Heart left ventricle (tissue), 16 donors: ENCODE results near the gene SEMA6A. TPM values are rescaled to one million over a fixed set of nuclear protein-coding genes. Genes with fewer than 3 reads are reported as not detected.

Experiments used
- ATAC-seq, 4 donors: fragments of 200-7000 bp; cut with Tn5 transposase; one replicate each; pipeline ENCODE4 v1.9.1; 2020 to 2022; ENCODE audit warnings: moderate library complexity in 4 of 4, mild to moderate bottlenecking in 3 of 4, moderate number of reproducible peaks in 1 of 4
- DNase-seq, 5 donors: peaks; one replicate each; pipeline ENCODE4 v3.0.0-alpha.2; 2020
- H3K27ac ChIP-seq, 12 donors: fragments of 200-600 bp; sonication (generic) in 4 of 12; one replicate each; pipeline versions ENCODE4 v1.5.0 to v1.8.0; 2016 to 2022; ENCODE audit warnings: mild to moderate bottlenecking in 2 of 12
- H3K27me3 ChIP-seq, 9 donors: fragments of 200-600 bp; sonication (generic) in 2 of 9; one replicate each; pipeline versions ENCODE4 v1.5.1 to v1.8.0; 2016 to 2022; ENCODE audit warnings: mild to moderate bottlenecking in 3 of 9
- H3K36me3 ChIP-seq, 9 donors: fragments of 200-600 bp; sonication (generic) in 2 of 9; one replicate each; pipeline versions ENCODE4 v1.5.0 to v1.8.0; 2018 to 2022; ENCODE audit warnings: mild to moderate bottlenecking in 2 of 9
- H3K4me1 ChIP-seq, 12 donors: fragments of 200-600 bp; sonication (generic) in 4 of 12; one replicate each; pipeline versions ENCODE4 v1.5.0 to v1.8.0; 2016 to 2022; ENCODE audit warnings: mild to moderate bottlenecking in 3 of 12
- H3K4me3 ChIP-seq, 12 donors: fragments of 200-600 bp; sonication (generic) in 4 of 12; one replicate each; pipeline versions ENCODE4 v1.5.0 to v1.8.0; 2017 to 2022; ENCODE audit warnings: mild to moderate bottlenecking in 9 of 12, moderate library complexity in 4 of 12
- H3K9me3 ChIP-seq, 12 donors: fragments of 200-600 bp; sonication (generic) in 4 of 12; one replicate each; pipeline versions ENCODE4 v1.5.0 to v1.8.0; 2016 to 2022; ENCODE audit warnings: mild to moderate bottlenecking in 1 of 12
- POLR2A ChIP-seq, 2 donors: fragments of 450-650 bp; IDR thresholded peaks; one replicate each; pipeline ENCODE4 v1.6.1; 2017; ENCODE audit warnings: antibody characterized with exemption in 2 of 2, mild to moderate bottlenecking in 2 of 2, moderate library complexity in 2 of 2
- WGBS, 4 donors: extraction: QIAGEN DNeasy Blood & Tissue Kit in 2 of 4; methylation state at CpG; one replicate each; pipeline versions ENCODE4 v1.1.5 to v1.1.7; 2013 to 2018; 5-methylcytosine and 5-hydroxymethylcytosine counted together
- intact Hi-C, 10 donors: fragments of 100-400 bp; cut with DNase I; formaldehyde crosslinking; loops; one replicate each; pipeline versions ENCODE4 v1.11.1 to v1.14.2; 2022
- polyA plus RNA-seq, 2 donors: library from polyadenylated mRNA; stranded (reverse); fragments of 200-250 nt; gene quantifications; one replicate each; pipeline ENCODE4 v1.2.3, GENCODE V29; 2013
- total RNA-seq, 9 donors: library from RNA; depleted of rRNA in 2 of 9; stranded (reverse); fragments of >200 nt in 2 of 9; fragmentation: NEBNext Ultra II Directional in 3 of 9; extraction: Animal tissue kit (Norgen Biotek cat#: 25700) in 3 of 9; gene quantifications; one replicate each; pipeline versions ENCODE4 v1.1.0 to v1.2.4, GENCODE V29; 2016 to 2023
- TF ChIP-seq, protein P1 (sequence below), 12 donors: fragments of 200-600 bp; sonication (generic) in 4 of 12; IDR thresholded peaks; one replicate each; pipeline versions ENCODE4 v1.5.0 to v1.8.0; 2018 to 2022; ENCODE audit warnings: antibody characterized with exemption in 12 of 12, mild to moderate bottlenecking in 5 of 12
- donor health status: ischemic (EF 13 %, LVEDD 7.1; RV severe dilation, severe dysfunction).
- donor health status: healthy with polysubstance abuse.
- donor health status: DM: no; HTN: yes; CAD: no.
- donor health status: DM: no; HTN: no; CAD: no.
- donor health status: ischemic (EF 25% LVEDD 6.9; RV normal size, moderate dysfunction).
- donor health status: ischemic (EF 25% LVEDD 5.7; RV mildly dilated, moderate dysfunction).
- donor health status: healthy.
- donor health status: DM: yes; HTN: yes; CAD: no.
- donor health status: ischemic (EF 35%, LVEDD 5.7; RV mildly dilated, moderate dysfunction).
- donor health status: nonischemic (EF 11% LVEDD 7.7; RV severe dilation, severe dysfunction).
- donor health status: DM: yes; HTN: yes; CAD: no.
- donor health status: PGD.
- donor health status: ischemic (EF 29% LVEDD 5.4; RV normal size, mild dysfunction).
- donor health status: nonischemic (EF 23%, LVEDD 6.1; RV moderate dilation, normal function).

SEMA6A gene
- total and polyA plus RNA-seq, 11 donors, result 2.2 to 12.7 (median 6.3) TPM

- H3K27me3 ChIP-seq, result no peaks in the 10 kb centered on the region
- DNase-seq, result no peak
- ATAC-seq, result no peak
- no peak overlapping the region for H3K27ac ChIP-seq
- no peaks in the 10 kb centered on the region for H3K36me3 ChIP-seq
- no peak overlapping the region for H3K4me3 ChIP-seq
- no peak for TF ChIP-seq POLR2A (IDR thresholded peaks at IDR 0.05)
- TF ChIP-seq, protein P1, sequence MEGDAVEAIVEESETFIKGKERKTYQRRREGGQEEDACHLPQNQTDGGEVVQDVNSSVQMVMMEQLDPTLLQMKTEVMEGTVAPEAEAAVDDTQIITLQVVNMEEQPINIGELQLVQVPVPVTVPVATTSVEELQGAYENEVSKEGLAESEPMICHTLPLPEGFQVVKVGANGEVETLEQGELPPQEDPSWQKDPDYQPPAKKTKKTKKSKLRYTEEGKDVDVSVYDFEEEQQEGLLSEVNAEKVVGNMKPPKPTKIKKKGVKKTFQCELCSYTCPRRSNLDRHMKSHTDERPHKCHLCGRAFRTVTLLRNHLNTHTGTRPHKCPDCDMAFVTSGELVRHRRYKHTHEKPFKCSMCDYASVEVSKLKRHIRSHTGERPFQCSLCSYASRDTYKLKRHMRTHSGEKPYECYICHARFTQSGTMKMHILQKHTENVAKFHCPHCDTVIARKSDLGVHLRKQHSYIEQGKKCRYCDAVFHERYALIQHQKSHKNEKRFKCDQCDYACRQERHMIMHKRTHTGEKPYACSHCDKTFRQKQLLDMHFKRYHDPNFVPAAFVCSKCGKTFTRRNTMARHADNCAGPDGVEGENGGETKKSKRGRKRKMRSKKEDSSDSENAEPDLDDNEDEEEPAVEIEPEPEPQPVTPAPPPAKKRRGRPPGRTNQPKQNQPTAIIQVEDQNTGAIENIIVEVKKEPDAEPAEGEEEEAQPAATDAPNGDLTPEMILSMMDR (IDR thresholded peaks at IDR 0.05), result no peak
- H3K4me1 ChIP-seq, result no peaks in the 10 kb centered on the region
- intact Hi-C loops, result no loop called here
- WGBS, 4 donors, result 46 to 60% (median 53%) methylated on average over 3 of the region's 3 CpGs
- H3K9me3 ChIP-seq, result peaks cover 0 to 7% (median 0%) of the 10 kb centered on the region in 12 donors
Observed at GRCh38 chr5:116595498-116595897, 20.9 kb upstream of the SEMA6A start.

GRCh38 chr5:116593340-116593739 lies 18.7 kb upstream of the SEMA6A start:
- H3K27me3 ChIP-seq, result no peaks in the 10 kb centered on the region
- no peak for TF ChIP-seq POLR2A (IDR thresholded peaks at IDR 0.05)
- TF ChIP-seq, protein P1 (IDR thresholded peaks at IDR 0.05), result no peak
- ATAC-seq (no peak), DNase-seq (no peak)
- peaks cover 0 to 10% (median 0%) of the 10 kb centered on the region in 12 donors for H3K9me3 ChIP-seq
- intact Hi-C loops, result no loop called here
- H3K36me3 ChIP-seq, result no peaks in the 10 kb centered on the region
- H3K27ac ChIP-seq, result no peak overlapping the region
- no peaks in the 10 kb centered on the region for H3K4me1 ChIP-seq
- no peak overlapping the region for H3K4me3 ChIP-seq
- WGBS, 4 donors, result 93 to 97% (median 96%) methylated on average over 5 of the region's 5 CpGs

DNA sequence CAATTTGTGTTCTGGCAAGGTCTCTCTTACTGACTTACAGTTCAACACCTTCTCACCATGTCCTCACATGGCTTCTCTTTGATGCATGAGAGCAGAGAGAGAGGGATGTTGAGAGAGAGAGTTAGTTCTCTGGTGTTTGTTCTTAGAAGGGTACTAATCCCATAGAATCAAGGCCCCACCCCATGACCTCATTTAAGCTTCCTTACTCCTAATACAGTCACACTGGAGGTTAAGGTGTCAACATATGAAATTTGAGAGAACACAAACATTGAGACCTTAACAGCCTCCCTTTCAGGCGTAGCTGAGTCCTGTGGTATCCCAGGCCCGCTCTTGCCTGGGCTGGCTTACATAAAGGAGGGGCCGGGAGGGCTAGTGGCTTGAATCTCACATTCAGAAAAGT lies 10.6 kb upstream of the SEMA6A start:
- ATAC-seq (no peak), DNase-seq (no peak)
- Histone ChIP-seq H3K27ac (no peak overlapping the region), H3K27me3 (no peaks in the 10 kb centered on the region), H3K9me3 (peaks cover 0 to under 1% (median 0%) of the 10 kb centered on the region in 12 donors), H3K4me1 (peaks cover 0 to 4% (median 0%) of the 10 kb centered on the region in 12 donors), H3K36me3 (no peaks in the 10 kb centered on the region), H3K4me3 (no peak overlapping the region)
- TF ChIP-seq, protein P1 (IDR thresholded peaks at IDR 0.05), result no peak
- no peak for TF ChIP-seq POLR2A (IDR thresholded peaks at IDR 0.05)
- 95 to 100% (median 98%) methylated on average over 3 of the region's 3 CpGs for WGBS, 4 donors
- intact Hi-C loops, result no loop called here

- DNase-seq, result no peak
- intact Hi-C loops, result loop anchor here in 1 of 10 donors (5.0 kb wide), 1 partner anchor 203 kb away; no protein-coding TSS in a partner anchor
- TF ChIP-seq POLR2A (IDR thresholded peaks at IDR 0.05), result no peak
- TF ChIP-seq, protein P1 (IDR thresholded peaks at IDR 0.05), result no peak
- Histone ChIP-seq H3K4me3 (no peak overlapping the region), H3K27ac (no peak overlapping the region), H3K9me3 (no peaks in the 10 kb centered on the region), H3K36me3 (no peaks in the 10 kb centered on the region), H3K4me1 (peaks cover 0 to 4% (median 0%) of the 10 kb centered on the region in 12 donors), H3K27me3 (no peaks in the 10 kb centered on the region)
- 91 to 93% (median 92%) methylated on average over 3 of the region's 3 CpGs for WGBS, 4 donors
- ATAC-seq, result no peak
Observed at GRCh38 chr5:116583862-116584222, 9.2 kb upstream of the SEMA6A start.
